ENCODE data around the gene MKI67. TPM values are rescaled to one million over a fixed set of nuclear protein-coding genes. Genes with fewer than 3 reads are reported as not detected.
"Not testable (repeated sequence)": the region's sequence is repeated elsewhere in the genome, so short reads cannot be mapped to it uniquely, and the experiment has no call there.

MKI67 gene
- total and polyA plus RNA-seq, 10 donors: 0.61 to 21.6 (median 7.6) TPM

GRCh38 chr10:128143531-128143930, 17.3 kb upstream of the MKI67 start:
- H3K4me1 ChIP-seq: peaks cover 0 to 13% (median 0%) of the 10 kb centered on the region in 6 donors
- H3K27me3 ChIP-seq (replicated peaks in 1 of 7): no peaks in the 10 kb centered on the region
- 91 to 98% (median 95%) methylated on average over 2 of the region's 2 CpGs for WGBS, 5 donors
- DNase-seq: no peak
- H3K27ac ChIP-seq: no peak overlapping the region
- intact Hi-C loops (cut with DNase I; ENCODE audit: low total_unique reads): no loop called here
- no peaks in the 10 kb centered on the region for H3K9me3 ChIP-seq
- H3K36me3 ChIP-seq: no peaks in the 10 kb centered on the region
- no peak for TF ChIP-seq POLR2AphosphoS5 (IDR thresholded peaks at IDR 0.05)
- TF ChIP-seq POLR2A (IDR thresholded peaks at IDR 0.05): no peak
- TF ChIP-seq, protein P1, sequence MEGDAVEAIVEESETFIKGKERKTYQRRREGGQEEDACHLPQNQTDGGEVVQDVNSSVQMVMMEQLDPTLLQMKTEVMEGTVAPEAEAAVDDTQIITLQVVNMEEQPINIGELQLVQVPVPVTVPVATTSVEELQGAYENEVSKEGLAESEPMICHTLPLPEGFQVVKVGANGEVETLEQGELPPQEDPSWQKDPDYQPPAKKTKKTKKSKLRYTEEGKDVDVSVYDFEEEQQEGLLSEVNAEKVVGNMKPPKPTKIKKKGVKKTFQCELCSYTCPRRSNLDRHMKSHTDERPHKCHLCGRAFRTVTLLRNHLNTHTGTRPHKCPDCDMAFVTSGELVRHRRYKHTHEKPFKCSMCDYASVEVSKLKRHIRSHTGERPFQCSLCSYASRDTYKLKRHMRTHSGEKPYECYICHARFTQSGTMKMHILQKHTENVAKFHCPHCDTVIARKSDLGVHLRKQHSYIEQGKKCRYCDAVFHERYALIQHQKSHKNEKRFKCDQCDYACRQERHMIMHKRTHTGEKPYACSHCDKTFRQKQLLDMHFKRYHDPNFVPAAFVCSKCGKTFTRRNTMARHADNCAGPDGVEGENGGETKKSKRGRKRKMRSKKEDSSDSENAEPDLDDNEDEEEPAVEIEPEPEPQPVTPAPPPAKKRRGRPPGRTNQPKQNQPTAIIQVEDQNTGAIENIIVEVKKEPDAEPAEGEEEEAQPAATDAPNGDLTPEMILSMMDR (IDR thresholded peaks at IDR 0.05 in 8 of 11, conservative IDR thresholded peaks at IDR 0.05 in 3 of 11): no peak
- H3K4me3 ChIP-seq: no peak overlapping the region

- Histone ChIP-seq H3K27ac (no peak overlapping the region), H3K4me1 (peaks cover 0 to 3% (median 0%) of the 10 kb centered on the region in 6 donors), H3K36me3 (no peaks in the 10 kb centered on the region), H3K27me3 (replicated peaks in 1 of 7) (no peaks in the 10 kb centered on the region), H3K9me3 (no peaks in the 10 kb centered on the region), H3K4me3 (no peak overlapping the region)
- no peak for TF ChIP-seq POLR2A (IDR thresholded peaks at IDR 0.05)
- TF ChIP-seq, protein P1 (IDR thresholded peaks at IDR 0.05 in 8 of 11, conservative IDR thresholded peaks at IDR 0.05 in 3 of 11): no peak
- TF ChIP-seq POLR2AphosphoS5 (IDR thresholded peaks at IDR 0.05): no peak
- intact Hi-C loops (cut with DNase I; ENCODE audit: low total_unique reads): no loop called here
- DNase-seq: no peak
- WGBS, 5 donors: 54 to 74% (median 71%) methylated on average over 3 of the region's 3 CpGs
These were observed 14.2 kb upstream of the MKI67 start for GRCh38 chr10:128140425-128140824.

GRCh38 chr10:128138429-128138828, 12.2 kb upstream of the MKI67 start:
- H3K4me3 ChIP-seq; H3K9me3 ChIP-seq; H3K4me1 ChIP-seq; intact Hi-C loops (cut with DNase I; ENCODE audit: low total_unique reads); DNase-seq; H3K36me3 ChIP-seq; H3K27me3 ChIP-seq (replicated peaks in 1 of 7); H3K27ac ChIP-seq: not testable (repeated sequence)
- WGBS, 5 donors: 91 to 97% (median 94%) methylated on average over 11 of the region's 11 CpGs

DNA sequence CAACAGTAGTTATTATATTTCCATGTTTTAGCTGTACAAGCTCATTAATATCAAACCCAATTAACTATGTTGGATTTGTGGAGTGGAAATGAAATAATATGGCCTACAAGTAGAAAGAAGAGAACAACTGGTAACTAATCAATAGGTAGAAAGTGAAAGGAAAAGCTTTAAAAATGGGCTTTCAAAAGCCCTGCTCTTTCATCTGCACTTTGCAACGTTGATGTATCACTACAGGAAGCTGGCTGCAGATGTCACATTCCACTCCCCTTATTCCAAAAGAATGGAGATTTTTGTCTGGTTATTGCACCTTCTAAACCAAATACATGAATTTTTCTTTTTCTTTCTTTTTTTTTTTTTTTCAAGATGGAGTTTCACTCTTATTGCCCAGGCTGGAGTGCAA, 11.7 kb upstream of the MKI67 start:
- no peak overlapping the region for H3K4me3 ChIP-seq
- H3K27ac ChIP-seq: no peak overlapping the region
- no peak for DNase-seq
- H3K4me1 ChIP-seq: peaks cover 0 to 3% (median 0%) of the 10 kb centered on the region in 6 donors
- TF ChIP-seq POLR2A (IDR thresholded peaks at IDR 0.05): no peak
- no peak for TF ChIP-seq POLR2AphosphoS5 (IDR thresholded peaks at IDR 0.05)
- TF ChIP-seq, protein P1 (IDR thresholded peaks at IDR 0.05 in 8 of 11, conservative IDR thresholded peaks at IDR 0.05 in 3 of 11): no peak
- no peaks in the 10 kb centered on the region for H3K36me3 ChIP-seq
- intact Hi-C loops (cut with DNase I; ENCODE audit: low total_unique reads): no loop called here
- H3K9me3 ChIP-seq: no peaks in the 10 kb centered on the region
- 12 to 23% (median 19%) methylated on average over 1 of the region's 1 CpG for WGBS, 5 donors
- H3K27me3 ChIP-seq (replicated peaks in 1 of 7): no peaks in the 10 kb centered on the region

DNA sequence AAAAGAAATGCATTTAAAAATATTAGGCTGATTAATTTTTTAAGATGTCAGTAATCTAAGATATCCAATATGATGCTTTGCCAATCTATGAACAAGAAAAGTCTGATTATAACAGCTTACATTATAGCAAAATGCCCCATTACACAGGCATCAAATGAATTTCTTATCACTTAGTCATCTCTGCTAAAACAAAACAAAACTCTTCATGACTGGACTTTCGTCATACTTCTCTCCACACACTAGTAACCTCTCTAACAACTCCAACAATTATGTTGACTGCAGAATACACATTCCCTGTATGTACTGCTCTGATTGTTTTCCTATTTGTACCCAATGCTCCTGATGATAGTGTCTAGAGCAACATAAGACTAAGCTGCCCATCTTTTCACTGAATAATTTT, 3.8 kb upstream of the MKI67 start:
- no peak overlapping the region for H3K27ac ChIP-seq
- intact Hi-C loops (cut with DNase I; ENCODE audit: low total_unique reads): no loop called here
- H3K4me1 ChIP-seq: peaks cover 10 to 28% (median 16%) of the 10 kb centered on the region in 6 donors
- H3K36me3 ChIP-seq: no peaks in the 10 kb centered on the region
- no peak overlapping the region for H3K4me3 ChIP-seq
- no peaks in the 10 kb centered on the region for H3K9me3 ChIP-seq
- H3K27me3 ChIP-seq (replicated peaks in 1 of 7): peaks cover 0 to 11% (median 3%) of the 10 kb centered on the region in 7 donors
- WGBS, 5 donors: 76 to 89% (median 77%) methylated on average over 1 of the region's 1 CpG
- DNase-seq: no peak
- TF ChIP-seq, protein P1 (IDR thresholded peaks at IDR 0.05 in 8 of 11, conservative IDR thresholded peaks at IDR 0.05 in 3 of 11): no peak
- TF ChIP-seq POLR2A (IDR thresholded peaks at IDR 0.05): no peak
- TF ChIP-seq POLR2AphosphoS5 (IDR thresholded peaks at IDR 0.05): no peak

Data from spleen (tissue), 11 donors.